ENCODE results near the gene MLPH.

- TF ChIP-seq CTCF (conservative IDR thresholded peaks at IDR 0.05; ENCODE audit: low read length) (no peak), EZH2phosphoT487 (IDR thresholded peaks at IDR 0.05; ENCODE audit: borderline replicate concordance) (no peak)
These were observed 46.2 kb upstream of the MLPH start for GRCh38 chr2:237440819-237441281.
